Hepatocyte (in vitro differentiated cells): Measurements from ENCODE around the gene HTN1.

Experiments
- CTCF ChIP-seq: fragments of 200-600 bp; sonication (generic); IDR thresholded peaks from 2 replicates; pipeline ENCODE4 v1.5.1; 2016; ENCODE audit warnings: antibody characterized with exemption, mild to moderate bottlenecking; ENCODE audit not compliant: poor library complexity
- EZH2 ChIP-seq: fragments of 200-600 bp; sonication (generic); IDR thresholded peaks from 2 replicates; pipeline ENCODE4 v1.6.1; 2016; ENCODE audit warnings: antibody characterized with exemption, mild to moderate bottlenecking, borderline replicate concordance
- EZH2phosphoT487 ChIP-seq: fragments of 200-600 bp; sonication (generic); IDR thresholded peaks from one replicate; pipeline ENCODE4 v1.6.1; 2018; ENCODE audit warnings: antibody characterized with exemption, mild to moderate bottlenecking, low read depth, moderate library complexity; ENCODE audit not compliant: unreplicated experiment, severe bottlenecking

GRCh38 chr4:70099206-70099605 lies 49.0 kb downstream of the HTN1 start:
- TF ChIP-seq CTCF: no peak
- no peak for TF ChIP-seq EZH2
- no peak for TF ChIP-seq EZH2phosphoT487
